ENCODE measurements around the gene GNAZ.

The GNAZ gene

GRCh38 chr22:23126165-23127054, 56.1 kb downstream of the GNAZ start:
- Histone ChIP-seq H3K4me3 (ENCODE audit: low read length) (no peak overlapping the region), H3K27ac (ENCODE audit: low read length) (no peak overlapping the region), H4K20me1 (ENCODE audit: insufficient read depth, low read length) (no peaks in the 10 kb centered on the region), H3F3A (ENCODE audit: insufficient read depth, low read length) (no peaks in the 10 kb centered on the region), H3K9me2 (replicated peaks; ENCODE audit: insufficient read depth, low read length) (no peaks in the 10 kb centered on the region), H3K27me3 (replicated peaks; ENCODE audit: insufficient read depth, low read length) (no peaks in the 10 kb centered on the region), H3K9me3 (replicated peaks; ENCODE audit: insufficient read depth, low read length) (no peaks in the 10 kb centered on the region), H3K79me2 (ENCODE audit: low read length) (no peaks in the 10 kb centered on the region), H3K36me3 (replicated peaks; ENCODE audit: insufficient read depth, low read length) (no peaks in the 10 kb centered on the region), H2AFZ (ENCODE audit: low read length) (no peak overlapping the region), H3K4me2 (ENCODE audit: low read depth, low read length) (no peak overlapping the region), H3K9ac (ENCODE audit: low read length) (no peak overlapping the region), H3K4me1 (ENCODE audit: low read length) (peaks cover 13% of the 10 kb centered on the region)
- no peak for TF ChIP-seq EZH2phosphoT487 (IDR thresholded peaks at IDR 0.05; ENCODE audit: low read length)
- TF ChIP-seq EZH2 (optimal IDR thresholded peaks at IDR 0.05; ENCODE audit: low read depth, low read length) = no peak
- no peak for TF ChIP-seq CTCF (IDR thresholded peaks at IDR 0.05; ENCODE audit: low read length)
- no peak for DNase-seq

GRCh38 chr22:23127055-23127756, 56.9 kb downstream of the GNAZ start:
- Histone ChIP-seq H3F3A (ENCODE audit: insufficient read depth, low read length) (no peaks in the 10 kb centered on the region), H3K79me2 (ENCODE audit: low read length) (no peaks in the 10 kb centered on the region), H2AFZ (ENCODE audit: low read length) (no peak overlapping the region), H3K9me3 (replicated peaks; ENCODE audit: insufficient read depth, low read length) (no peaks in the 10 kb centered on the region), H4K20me1 (ENCODE audit: insufficient read depth, low read length) (no peaks in the 10 kb centered on the region), H3K9me2 (replicated peaks; ENCODE audit: insufficient read depth, low read length) (no peaks in the 10 kb centered on the region), H3K27ac (ENCODE audit: low read length) (no peak overlapping the region), H3K9ac (ENCODE audit: low read length) (no peak overlapping the region), H3K27me3 (replicated peaks; ENCODE audit: insufficient read depth, low read length) (no peaks in the 10 kb centered on the region), H3K4me1 (ENCODE audit: low read length) (peaks cover 19% of the 10 kb centered on the region), H3K4me2 (ENCODE audit: low read depth, low read length) (no peak overlapping the region), H3K4me3 (ENCODE audit: low read length) (no peak overlapping the region), H3K36me3 (replicated peaks; ENCODE audit: insufficient read depth, low read length) (no peaks in the 10 kb centered on the region)
- no peak for DNase-seq
- TF ChIP-seq CTCF (IDR thresholded peaks at IDR 0.05; ENCODE audit: low read length) (no peak), EZH2phosphoT487 (IDR thresholded peaks at IDR 0.05; ENCODE audit: low read length) (no peak), EZH2 (optimal IDR thresholded peaks at IDR 0.05; ENCODE audit: low read depth, low read length) (no peak)

GRCh38 chr22:23127788-23128187, 57.5 kb downstream of the GNAZ start:
- Histone ChIP-seq H3K4me1 (ENCODE audit: low read length) (peaks cover 19% of the 10 kb centered on the region), H3K27me3 (replicated peaks; ENCODE audit: insufficient read depth, low read length) (no peaks in the 10 kb centered on the region), H4K20me1 (ENCODE audit: insufficient read depth, low read length) (no peaks in the 10 kb centered on the region), H3K9me3 (replicated peaks; ENCODE audit: insufficient read depth, low read length) (no peaks in the 10 kb centered on the region), H3K79me2 (ENCODE audit: low read length) (no peaks in the 10 kb centered on the region), H3K27ac (ENCODE audit: low read length) (no peak overlapping the region), H3K4me3 (ENCODE audit: low read length) (no peak overlapping the region), H3K9ac (ENCODE audit: low read length) (peak overlapping the region; percentile 7; the same call in 1 of the 2 replicates), H3K4me2 (ENCODE audit: low read depth, low read length) (no peak overlapping the region), H3F3A (ENCODE audit: insufficient read depth, low read length) (no peaks in the 10 kb centered on the region), H2AFZ (ENCODE audit: low read length) (peak overlapping the region; percentile 39), H3K9me2 (replicated peaks; ENCODE audit: insufficient read depth, low read length) (no peaks in the 10 kb centered on the region), H3K36me3 (replicated peaks; ENCODE audit: insufficient read depth, low read length) (no peaks in the 10 kb centered on the region)
- no peak for TF ChIP-seq CTCF (IDR thresholded peaks at IDR 0.05; ENCODE audit: low read length)
- TF ChIP-seq EZH2phosphoT487 (IDR thresholded peaks at IDR 0.05; ENCODE audit: low read length) = no peak
- DNase-seq = no peak
